CD14-positive monocyte (primary cell): ENCODE results near the gene TMEM45B. TPM values are rescaled to one million over a fixed set of nuclear protein-coding genes. Genes with fewer than 3 reads are reported as not detected.

Source experiments
- DNase-seq, 3 donors: peaks; one replicate each; pipeline ENCODE4 v3.0.0-alpha.2; 2011 to 2022
- H2AFZ ChIP-seq: 2 replicates; pipeline ENCODE4 v1.6.0; 2012; ENCODE audit warnings: mild to moderate bottlenecking, low read depth, low read length, inconsistent platforms; ENCODE audit not compliant: insufficient read depth, poor library complexity, severe bottlenecking
- H3K27ac ChIP-seq, 2 donors: 1 replicate in 1 of 2; 2 replicates in 1 of 2; pipeline ENCODE4 v1.5.1; 2012 to 2013; ENCODE audit warnings: low read length in 2 of 2, control low read depth in 1 of 2, inconsistent platforms in 1 of 2, low read depth in 1 of 2, mild to moderate bottlenecking in 1 of 2
- H3K27me3 ChIP-seq, 2 donors: one replicate each; pipeline versions ENCODE4 v1.6.0 to v1.6.1; 2011 to 2013; ENCODE audit warnings: low read length in 2 of 2; ENCODE audit not compliant: control insufficient read depth in 2 of 2, insufficient read depth in 2 of 2
- H3K36me3 ChIP-seq, 2 donors: replicated peaks in 1 of 2; 1 replicate in 1 of 2; 2 replicates in 1 of 2; pipeline versions ENCODE4 v1.5.1 to v1.6.1; 2012 to 2013; ENCODE audit warnings: low read length in 2 of 2, control low read depth in 1 of 2, inconsistent platforms in 1 of 2, mild to moderate bottlenecking in 1 of 2; ENCODE audit not compliant: insufficient read depth in 2 of 2, control insufficient read depth in 1 of 2
- H3K4me1 ChIP-seq, 2 donors: 1 replicate in 1 of 2; 2 replicates in 1 of 2; pipeline versions ENCODE4 v1.5.1 to v1.6.1; 2012 to 2013; ENCODE audit warnings: low read length in 2 of 2, control low read depth in 1 of 2, inconsistent platforms in 1 of 2, mild to moderate bottlenecking in 1 of 2, moderate library complexity in 1 of 2; ENCODE audit not compliant: insufficient read depth in 2 of 2, control insufficient read depth in 1 of 2
- H3K4me2 ChIP-seq: replicated peaks from 2 replicates; pipeline ENCODE3; 2012; ENCODE audit warnings: low read length, moderate library complexity, mild to moderate bottlenecking; ENCODE audit not compliant: poor library complexity, severe bottlenecking; ENCODE audit errors: extremely low read depth
- H3K4me3 ChIP-seq, 3 experiments: fragments of 200-600 bp in 1 of 3; sonication (generic) in 1 of 3; replicated peaks in 1 of 3; 1 replicate in 2 of 3; 2 replicates in 1 of 3; pipeline ENCODE4 v1.5.1; 2011 to 2013; ENCODE audit warnings: low read length in 3 of 3, mild to moderate bottlenecking in 3 of 3, control low read depth in 2 of 3, low read depth in 2 of 3, inconsistent platforms in 1 of 3, moderate library complexity in 1 of 3
- H3K79me2 ChIP-seq: 2 replicates; pipeline ENCODE4 v1.6.0; 2012; ENCODE audit warnings: mild to moderate bottlenecking, control low read depth, inconsistent platforms, low read length, moderate library complexity; ENCODE audit not compliant: insufficient read depth
- H3K9ac ChIP-seq: 2 replicates; pipeline ENCODE4 v1.6.0; 2017; ENCODE audit warnings: low read length, mild to moderate bottlenecking; ENCODE audit not compliant: insufficient read depth, poor library complexity, severe bottlenecking
- H3K9me3 ChIP-seq, 2 donors: replicated peaks in 1 of 2; 1 replicate in 1 of 2; 2 replicates in 1 of 2; pipeline versions ENCODE4 v1.5.1 to v1.6.1; 2012 to 2013; ENCODE audit warnings: low read length in 2 of 2, control low read depth in 1 of 2; ENCODE audit not compliant: control insufficient read depth in 1 of 2, insufficient read depth in 1 of 2
- H4K20me1 ChIP-seq: 2 replicates; pipeline ENCODE4 v1.6.0; 2012; ENCODE audit warnings: mild to moderate bottlenecking, low read length, control low read depth, moderate library complexity; ENCODE audit not compliant: insufficient read depth
- H3K27ac Mint-ChIP-seq, 7 donors: one replicate each; pipeline ENCODE4 v1.8.0; 2020; ENCODE audit warnings: mild to moderate bottlenecking in 7 of 7, mixed read lengths in 7 of 7, moderate library complexity in 6 of 7, inconsistent platforms in 2 of 7
- H3K27me3 Mint-ChIP-seq, 3 donors: one replicate each; pipeline ENCODE4 v1.8.0; 2021 to 2022; ENCODE audit warnings: low read depth in 3 of 3, mild to moderate bottlenecking in 3 of 3, mixed read lengths in 3 of 3, moderate library complexity in 3 of 3, inconsistent platforms in 1 of 3
- H3K36me3 Mint-ChIP-seq, 2 donors: one replicate each; pipeline ENCODE4 v1.8.0; 2020; ENCODE audit warnings: mixed read lengths in 2 of 2, inconsistent platforms in 1 of 2, mild to moderate bottlenecking in 1 of 2
- H3K4me1 Mint-ChIP-seq: one replicate; pipeline ENCODE4 v1.8.0; 2020; ENCODE audit warnings: mild to moderate bottlenecking, mixed read lengths
- H3K4me3 Mint-ChIP-seq, 2 donors: one replicate each; pipeline ENCODE4 v1.8.0; 2020; ENCODE audit warnings: mild to moderate bottlenecking in 2 of 2, mixed read lengths in 2 of 2, moderate library complexity in 1 of 2
- H3K9me3 Mint-ChIP-seq, 7 donors: one replicate each; pipeline ENCODE4 v1.8.0; 2020 to 2022; ENCODE audit warnings: mixed read lengths in 7 of 7, mild to moderate bottlenecking in 6 of 7, moderate library complexity in 6 of 7, inconsistent platforms in 2 of 7
- WGBS: methylation state at CpG from one replicate; pipeline ENCODE4 v1.1.5; 2013; ENCODE audit warnings: missing lambda C conversion rate; ENCODE audit not compliant: insufficient coverage; 5-methylcytosine and 5-hydroxymethylcytosine counted together
- intact Hi-C, 2 donors: fragments of 100-400 bp; cut with micrococcal nuclease; formaldehyde crosslinking; loops; one replicate each; pipeline versions ENCODE4 v1.15.0 to v1.15.1; 2023
- polyA plus RNA-seq, 3 donors: library from polyadenylated mRNA; depleted of rRNA in 1 of 3; unstranded in 2 of 3; stranded (reverse) in 1 of 3; fragments of 300-500 nt in 2 of 3; fragments of >200 nt in 1 of 3; fragmentation: Illumina TruSeq in 2 of 3; gene quantifications; 1 replicate in 2 of 3; 2 replicates in 1 of 3; pipeline ENCODE4 v1.2.3, GENCODE V29; 2012 to 2021
- TF ChIP-seq, protein P1 (sequence below): fragments of 200-600 bp; IDR thresholded peaks from one replicate; pipeline ENCODE4 v1.8.0; 2022; ENCODE audit warnings: antibody characterized with exemption, mild to moderate bottlenecking

Gene TMEM45B
- polyA plus RNA-seq, 3 donors: 0.24 to 1.7 (median 0.56) TPM

DNA sequence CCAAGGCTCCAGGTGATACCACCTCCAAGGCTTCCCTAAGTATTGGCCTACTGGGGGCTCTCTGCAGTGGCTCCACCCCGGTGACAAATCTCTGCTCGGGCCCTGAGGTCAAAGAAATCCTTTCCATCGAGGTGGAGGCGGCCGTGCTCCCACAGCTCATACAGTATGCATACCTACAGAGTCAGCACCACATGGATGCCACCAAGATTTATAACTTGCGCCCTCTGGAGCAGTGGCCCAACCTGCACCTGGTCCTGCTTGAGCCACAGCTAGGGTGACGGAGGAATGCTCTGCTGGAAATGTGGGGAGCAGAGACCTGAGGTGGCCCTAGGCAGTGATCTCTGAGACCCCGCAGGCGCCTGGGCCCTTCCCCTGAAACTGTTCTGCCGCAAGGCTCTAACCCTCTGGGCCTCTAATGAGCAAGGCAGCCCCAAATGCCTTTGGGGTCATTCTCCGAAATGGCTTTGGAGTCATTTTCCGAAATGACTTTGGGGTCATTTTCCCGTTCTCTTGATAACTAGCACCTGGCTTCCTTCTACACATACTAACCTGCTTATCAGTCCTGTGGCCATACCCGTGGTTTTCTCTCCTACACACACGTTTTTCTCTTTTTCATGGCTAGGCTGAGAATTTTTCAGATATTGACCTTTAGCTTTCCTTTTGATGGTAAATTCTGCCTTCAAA is 33.9 kb downstream of the TMEM45B start:
- Histone ChIP-seq H3K36me3 (no peaks in the 10 kb centered on the region), H2AFZ (no peak overlapping the region), H4K20me1 (no peaks in the 10 kb centered on the region), H3K9me3 (no peaks in the 10 kb centered on the region), H3K27ac (no peak overlapping the region), H3K9ac (no peak overlapping the region), H3K4me3 (no peak overlapping the region), H3K27me3 (no peaks in the 10 kb centered on the region), H3K4me1 (peaks cover 0 to 2% of the 10 kb centered on the region in 2 donors), H3K79me2 (no peaks in the 10 kb centered on the region), H3K4me2 (no peak overlapping the region)
- Mint-ChIP-seq H3K9me3 (no peaks in the 10 kb centered on the region), H3K4me3 (no peak overlapping the region), H3K4me1 (peaks cover 21% of the 10 kb centered on the region), H3K36me3 (no peaks in the 10 kb centered on the region), H3K27me3 (peaks cover 0 to 4% (median 4%) of the 10 kb centered on the region in 3 donors), H3K27ac (no peak overlapping the region)
- WGBS: 96% methylated on average over 13 of the region's 15 CpGs
- intact Hi-C loops: loop anchor here in 1 of 2 donors (10.0 kb wide), 1 partner anchor 55 kb away; no protein-coding TSS in a partner anchor
- no peak for DNase-seq
- TF ChIP-seq, protein P1, sequence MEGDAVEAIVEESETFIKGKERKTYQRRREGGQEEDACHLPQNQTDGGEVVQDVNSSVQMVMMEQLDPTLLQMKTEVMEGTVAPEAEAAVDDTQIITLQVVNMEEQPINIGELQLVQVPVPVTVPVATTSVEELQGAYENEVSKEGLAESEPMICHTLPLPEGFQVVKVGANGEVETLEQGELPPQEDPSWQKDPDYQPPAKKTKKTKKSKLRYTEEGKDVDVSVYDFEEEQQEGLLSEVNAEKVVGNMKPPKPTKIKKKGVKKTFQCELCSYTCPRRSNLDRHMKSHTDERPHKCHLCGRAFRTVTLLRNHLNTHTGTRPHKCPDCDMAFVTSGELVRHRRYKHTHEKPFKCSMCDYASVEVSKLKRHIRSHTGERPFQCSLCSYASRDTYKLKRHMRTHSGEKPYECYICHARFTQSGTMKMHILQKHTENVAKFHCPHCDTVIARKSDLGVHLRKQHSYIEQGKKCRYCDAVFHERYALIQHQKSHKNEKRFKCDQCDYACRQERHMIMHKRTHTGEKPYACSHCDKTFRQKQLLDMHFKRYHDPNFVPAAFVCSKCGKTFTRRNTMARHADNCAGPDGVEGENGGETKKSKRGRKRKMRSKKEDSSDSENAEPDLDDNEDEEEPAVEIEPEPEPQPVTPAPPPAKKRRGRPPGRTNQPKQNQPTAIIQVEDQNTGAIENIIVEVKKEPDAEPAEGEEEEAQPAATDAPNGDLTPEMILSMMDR: no peak

DNA sequence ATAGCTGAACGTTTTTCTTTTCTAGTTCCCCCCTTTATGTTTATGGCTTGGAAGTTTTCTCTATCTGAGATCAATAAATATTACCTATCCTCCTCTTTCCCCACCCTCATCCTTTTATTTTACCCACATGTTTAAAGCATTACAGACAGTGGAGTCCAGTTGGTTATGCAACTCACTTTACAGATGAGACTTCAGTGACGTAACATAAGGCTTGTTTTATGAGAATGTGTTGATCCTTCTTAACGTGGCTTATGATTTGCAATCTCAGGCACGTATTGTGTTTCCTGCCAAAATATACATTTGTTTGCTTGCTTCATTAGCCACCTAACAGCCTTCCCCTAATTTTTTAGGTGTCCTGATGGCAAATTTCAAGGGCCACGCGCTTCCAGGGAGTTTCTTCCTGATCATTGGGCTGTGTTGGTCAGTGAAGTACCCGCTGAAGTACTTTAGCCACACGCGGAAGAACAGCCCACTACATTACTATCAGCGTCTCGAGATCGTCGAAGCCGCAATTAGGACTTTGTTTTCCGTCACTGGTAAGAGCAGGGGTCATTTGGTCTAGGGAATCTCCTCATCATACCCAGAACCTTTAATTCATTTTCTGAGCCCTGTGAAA is 36.6 kb downstream of the TMEM45B start:
- peaks cover 0 to 4% (median 4%) of the 10 kb centered on the region in 3 donors for H3K27me3 Mint-ChIP-seq
- Histone ChIP-seq H3K27me3 (no peaks in the 10 kb centered on the region), H4K20me1 (no peaks in the 10 kb centered on the region), H3K4me1 (peaks cover 0 to 2% of the 10 kb centered on the region in 2 donors), H3K27ac (no peak overlapping the region), H3K79me2 (no peaks in the 10 kb centered on the region), H3K36me3 (no peaks in the 10 kb centered on the region), H3K4me3 (no peak overlapping the region), H3K4me2 (no peak overlapping the region), H3K9ac (no peak overlapping the region), H2AFZ (no peak overlapping the region), H3K9me3 (no peaks in the 10 kb centered on the region)
- H3K9me3 Mint-ChIP-seq: no peaks in the 10 kb centered on the region
- H3K36me3 Mint-ChIP-seq: no peaks in the 10 kb centered on the region
- no peak for DNase-seq
- peaks cover 15% of the 10 kb centered on the region for H3K4me1 Mint-ChIP-seq
- TF ChIP-seq, protein P1: no peak
- H3K27ac Mint-ChIP-seq: peak overlapping the region in 1 of 7 donors; percentile 48
- H3K4me3 Mint-ChIP-seq: no peak overlapping the region
- WGBS: no CpG with 5 or more reads among the region's 15 CpGs
- intact Hi-C loops: no loop called here
